B cell (primary cell): ENCODE measurements around the gene NUDT6. TPM values are rescaled to one million over a fixed set of nuclear protein-coding genes. Genes with fewer than 3 reads are reported as not detected.
"Not testable (repeated sequence)": the region's sequence is repeated elsewhere in the genome, so short reads cannot be mapped to it uniquely, and the experiment has no call there.

Experiments used
- ATAC-seq: fragments of 200-7000 bp; cut with Tn5 transposase; one replicate; pipeline ENCODE4 v1.10.0; 2021; ENCODE audit warnings: low read depth, mild to moderate bottlenecking, moderate number of reproducible peaks, moderate library complexity
- CTCF ChIA-PET: fragments of 350-600 bp; sonication (Branson Sonifier 250); formaldehyde crosslinking; loops from one replicate; lab custom pipeline; 2021; ENCODE audit warnings: antibody characterized with exemption, inconsistent platforms; lab: Charles Lee
- POLR2A ChIA-PET: fragments of 350-600 bp; sonication (Branson Sonifier 250); formaldehyde crosslinking; loops from one replicate; lab custom pipeline; 2021; ENCODE audit warnings: antibody characterized with exemption; lab: Charles Lee
- DNase-seq: peaks from one replicate; pipeline ENCODE4 v3.0.0; 2013
- H2AFZ ChIP-seq: 2 replicates; pipeline ENCODE4 v1.6.1; 2012; ENCODE audit warnings: mild to moderate bottlenecking, low read depth, low read length; ENCODE audit not compliant: insufficient read depth, poor library complexity, severe bottlenecking
- H3K27ac ChIP-seq, 2 donors: 1 replicate in 1 of 2; 2 replicates in 1 of 2; pipeline ENCODE4 v1.5.1; 2012 to 2013; ENCODE audit warnings: low read length in 2 of 2, mild to moderate bottlenecking in 2 of 2, moderate library complexity in 1 of 2
- H3K27me3 ChIP-seq, 4 experiments: fragments of 200-600 bp in 1 of 4; sonication (generic) in 1 of 4; replicated peaks in 1 of 4; 1 replicate in 2 of 4; 2 replicates in 2 of 4; pipeline versions ENCODE4 v1.6.1 to v1.7.0; 2013 to 2016; ENCODE audit warnings: low read length in 3 of 4, mild to moderate bottlenecking in 2 of 4, mixed read lengths in 1 of 4, moderate library complexity in 1 of 4; ENCODE audit not compliant: insufficient read depth in 4 of 4, control insufficient read depth in 3 of 4; ENCODE audit errors: control extremely low read depth in 1 of 4
- H3K36me3 ChIP-seq, 2 experiments: replicated peaks in 1 of 2; 1 replicate in 1 of 2; 2 replicates in 1 of 2; pipeline versions ENCODE4 v1.6.1 to v1.7.1; 2013; ENCODE audit warnings: low read length in 1 of 2; ENCODE audit not compliant: insufficient read depth in 2 of 2, control insufficient read depth in 1 of 2; ENCODE audit errors: control extremely low read depth in 1 of 2, extremely low read depth in 1 of 2
- H3K4me1 ChIP-seq, 2 donors: fragments of 200-600 bp in 1 of 2; sonication (generic) in 1 of 2; 1 replicate in 1 of 2; 2 replicates in 1 of 2; pipeline versions ENCODE4 v1.5.1 to v1.6.1; 2013 to 2017; ENCODE audit warnings: low read length in 2 of 2; ENCODE audit not compliant: control insufficient read depth in 2 of 2, insufficient read depth in 2 of 2
- H3K4me2 ChIP-seq: replicated peaks from 2 replicates; pipeline ENCODE3; 2012; ENCODE audit warnings: mild to moderate bottlenecking, low read depth, low read length; ENCODE audit not compliant: poor library complexity, severe bottlenecking
- H3K4me3 ChIP-seq, 5 experiments: fragments of 200-600 bp in 1 of 5; sonication (generic) in 1 of 5; 1 replicate in 3 of 5; 2 replicates in 2 of 5; pipeline versions ENCODE4 v1.5.1 to v1.7.0; 2011 to 2016; ENCODE audit warnings: low read length in 4 of 5, mild to moderate bottlenecking in 4 of 5, low read depth in 2 of 5, control low read depth in 1 of 5, moderate library complexity in 1 of 5; ENCODE audit not compliant: insufficient read depth in 1 of 5; ENCODE audit errors: control extremely low read depth in 1 of 5, extremely low read depth in 1 of 5
- H3K79me2 ChIP-seq: fragments of 200-600 bp; sonication (generic); one replicate; pipeline ENCODE4 v1.6.0; 2016; ENCODE audit warnings: low read length; ENCODE audit not compliant: control insufficient read depth, insufficient read depth
- H3K9ac ChIP-seq: fragments of 200-600 bp; sonication (generic); 2 replicates; pipeline ENCODE4 v1.6.1; 2017; ENCODE audit warnings: mild to moderate bottlenecking, low read length, moderate library complexity
- H3K9me3 ChIP-seq, 3 donors: one replicate each; pipeline versions ENCODE4 v1.6.1 to v1.7.1; 2013; ENCODE audit warnings: low read length in 2 of 3; ENCODE audit not compliant: control insufficient read depth in 2 of 3, insufficient read depth in 1 of 3; ENCODE audit errors: control extremely low read depth in 1 of 3
- H4K20me1 ChIP-seq: 2 replicates; pipeline ENCODE4 v1.6.0; 2012; ENCODE audit warnings: mild to moderate bottlenecking, low read length; ENCODE audit not compliant: insufficient read depth, control insufficient read depth, poor library complexity, severe bottlenecking
- H3K27ac Mint-ChIP-seq: one replicate; pipeline ENCODE4 v1.8.0; 2021; ENCODE audit warnings: mixed read lengths
- H3K27me3 Mint-ChIP-seq: one replicate; pipeline ENCODE4 v1.8.0; 2021; ENCODE audit warnings: mixed read lengths
- H3K4me1 Mint-ChIP-seq: one replicate; pipeline ENCODE4 v1.8.0; 2021; ENCODE audit warnings: mixed read lengths
- H3K4me3 Mint-ChIP-seq: one replicate; pipeline ENCODE4 v1.8.0; 2021; ENCODE audit warnings: mixed read lengths
- H3K9me3 Mint-ChIP-seq: one replicate; pipeline ENCODE4 v1.8.0; 2022; ENCODE audit warnings: mixed read lengths; ENCODE audit not compliant: insufficient read depth
- CTCF ChIP-seq: fragments of 200-600 bp; IDR thresholded peaks from one replicate; pipeline ENCODE4 v1.8.0; 2022; ENCODE audit warnings: antibody characterized with exemption, mild to moderate bottlenecking
- EZH2 ChIP-seq: IDR thresholded peaks from 2 replicates; pipeline ENCODE4 v1.6.1; 2012; ENCODE audit warnings: borderline replicate concordance, low read depth, mild to moderate bottlenecking, moderate library complexity, low read length; ENCODE audit not compliant: insufficient read depth, poor library complexity, severe bottlenecking
- WGBS: methylation state at CpG from one replicate; pipeline ENCODE4 v1.1.5; 2013; ENCODE audit warnings: missing lambda C conversion rate; ENCODE audit not compliant: insufficient coverage; 5-methylcytosine and 5-hydroxymethylcytosine counted together
- intact Hi-C: fragments of 100-400 bp; cut with micrococcal nuclease; formaldehyde crosslinking; loops from one replicate; pipeline ENCODE4 v1.10.0; 2022
- polyA plus RNA-seq: library from polyadenylated mRNA; depleted of rRNA; stranded (reverse); fragments of >200 nt; gene quantifications from 2 replicates; pipeline ENCODE4 v1.2.3, GENCODE V29; 2012
- total RNA-seq, 2 donors: library from RNA; stranded (reverse); fragments of 120-200 nt in 1 of 2; gene quantifications; 1 replicate in 1 of 2; 2 replicates in 1 of 2; pipeline versions ENCODE4 v1.2.3 to v1.2.4, GENCODE V29; 2013 to 2022

Gene NUDT6
- total and polyA plus RNA-seq, 2 donors (not counting 1 experiment from before 2014, with no cell fraction given), result 2.4 to 3.4 TPM

- H3K9ac ChIP-seq, result no peak overlapping the region
- H2AFZ ChIP-seq, result no peak overlapping the region
- peaks cover 0 to 3% (median 0%) of the 10 kb centered on the region in 4 experiments for H3K27me3 ChIP-seq
- Mint-ChIP-seq H3K4me1 (no peaks in the 10 kb centered on the region), H3K4me3 (no peak overlapping the region), H3K27ac (no peak overlapping the region), H3K9me3 (no peaks in the 10 kb centered on the region), H3K27me3 (peaks cover 27% of the 10 kb centered on the region)
- ChIA-PET POLR2A (no interaction called here), CTCF (no interaction called here)
- H3K4me2 ChIP-seq, result no peak overlapping the region
- intact Hi-C loops, result no loop called here
- no peaks in the 10 kb centered on the region for H3K36me3 ChIP-seq
- no peaks in the 10 kb centered on the region for H3K79me2 ChIP-seq
- no peak overlapping the region for H3K4me3 ChIP-seq
- H4K20me1 ChIP-seq, result no peaks in the 10 kb centered on the region
- TF ChIP-seq EZH2 (no peak), CTCF (no peak)
- H3K9me3 ChIP-seq, result no peaks in the 10 kb centered on the region
- H3K27ac ChIP-seq, result no peak overlapping the region
- WGBS, result 100% methylated on average over 7 of the region's 10 CpGs
- DNase-seq (no peak), ATAC-seq (no peak)
- no peaks in the 10 kb centered on the region for H3K4me1 ChIP-seq
Measured at GRCh38 chr4:122854447-122855352, 67.7 kb downstream of the NUDT6 start.

GRCh38 chr4:122851568-122851967 is 70.8 kb downstream of the NUDT6 start:
- Mint-ChIP-seq H3K9me3 (no peaks in the 10 kb centered on the region), H3K27ac (no peak overlapping the region), H3K4me3 (no peak overlapping the region), H3K4me1 (no peaks in the 10 kb centered on the region), H3K27me3 (peaks cover 28% of the 10 kb centered on the region)
- TF ChIP-seq CTCF (no peak), EZH2 (no peak)
- Histone ChIP-seq H3K4me3 (no peak overlapping the region), H2AFZ (no peak overlapping the region), H3K36me3 (no peaks in the 10 kb centered on the region), H3K79me2 (no peaks in the 10 kb centered on the region), H3K27me3 (peaks cover 0 to 3% (median 0%) of the 10 kb centered on the region in 4 experiments), H3K4me2 (no peak overlapping the region), H4K20me1 (no peaks in the 10 kb centered on the region), H3K4me1 (no peaks in the 10 kb centered on the region), H3K9me3 (no peaks in the 10 kb centered on the region), H3K27ac (no peak overlapping the region), H3K9ac (no peak overlapping the region)
- DNase-seq, result no peak
- ATAC-seq, result no peak
- intact Hi-C loops, result no loop called here
- POLR2A ChIA-PET, result no interaction called here
- CTCF ChIA-PET, result no interaction called here

- ATAC-seq, H4K20me1 ChIP-seq, CTCF ChIA-PET, H3K27ac Mint-ChIP-seq, H3K36me3 ChIP-seq, H3K27ac ChIP-seq, H3K9me3 ChIP-seq, H3K4me3 Mint-ChIP-seq, H3K27me3 ChIP-seq, H3K79me2 ChIP-seq, H3K4me1 Mint-ChIP-seq, intact Hi-C loops, POLR2A ChIA-PET, H3K4me1 ChIP-seq, H3K4me2 ChIP-seq, H2AFZ ChIP-seq, H3K9me3 Mint-ChIP-seq, H3K4me3 ChIP-seq, H3K9ac ChIP-seq, DNase-seq: not testable (repeated sequence)
- peaks cover 28% of the 10 kb centered on the region for H3K27me3 Mint-ChIP-seq
- no CpG with 5 or more reads among the region's 3 CpGs for WGBS
Measured at GRCh38 chr4:122849789-122850188, 72.6 kb downstream of the NUDT6 start.
